T-helper 9 cell (primary cell): Measurements from ENCODE around the gene COL4A2.
"Not testable (repeated sequence)": the region's sequence is repeated elsewhere in the genome, so short reads cannot be mapped to it uniquely, and the experiment has no call there.

Experiments used
- DNase-seq: peaks from one replicate; pipeline ENCODE4 v3.0.0-alpha.2; 2020

Gene COL4A2

GRCh38 chr13:110382830-110383229, 75.7 kb downstream of the COL4A2 start:
- DNase-seq = no peak

DNA sequence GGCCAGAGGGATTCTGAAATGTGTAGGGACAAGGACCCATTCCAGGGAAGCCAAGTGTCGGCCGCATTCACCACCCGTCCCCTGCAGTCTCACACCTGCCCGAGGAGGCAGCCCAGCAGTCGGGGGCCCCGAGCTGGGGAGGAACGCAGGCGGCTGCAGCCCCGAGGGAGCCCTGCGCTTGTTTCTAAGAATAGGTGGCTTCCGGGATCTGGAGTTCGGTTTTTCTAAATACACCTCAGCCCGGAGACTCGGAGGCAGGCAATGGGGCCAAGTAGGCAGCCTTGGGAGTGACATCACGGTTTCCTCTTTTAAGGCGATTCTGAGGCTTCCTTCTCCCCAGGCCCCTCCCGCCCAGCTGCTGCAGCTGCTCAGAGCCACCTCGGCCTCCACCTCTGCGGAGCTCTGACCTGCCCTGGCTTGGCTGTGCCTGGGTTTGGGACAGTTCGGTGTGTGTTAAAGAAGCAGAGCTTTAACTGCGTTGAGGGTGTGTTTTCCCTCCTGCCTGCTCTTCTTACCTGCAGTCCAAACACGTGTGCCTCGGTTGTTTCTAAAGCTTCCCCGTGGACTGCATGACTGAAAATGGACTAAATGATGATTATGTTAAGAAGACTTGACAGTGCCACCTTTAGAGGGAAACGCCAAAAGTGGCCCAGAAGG, 80.5 kb downstream of the COL4A2 start:
- DNase-seq = no peak

DNA sequence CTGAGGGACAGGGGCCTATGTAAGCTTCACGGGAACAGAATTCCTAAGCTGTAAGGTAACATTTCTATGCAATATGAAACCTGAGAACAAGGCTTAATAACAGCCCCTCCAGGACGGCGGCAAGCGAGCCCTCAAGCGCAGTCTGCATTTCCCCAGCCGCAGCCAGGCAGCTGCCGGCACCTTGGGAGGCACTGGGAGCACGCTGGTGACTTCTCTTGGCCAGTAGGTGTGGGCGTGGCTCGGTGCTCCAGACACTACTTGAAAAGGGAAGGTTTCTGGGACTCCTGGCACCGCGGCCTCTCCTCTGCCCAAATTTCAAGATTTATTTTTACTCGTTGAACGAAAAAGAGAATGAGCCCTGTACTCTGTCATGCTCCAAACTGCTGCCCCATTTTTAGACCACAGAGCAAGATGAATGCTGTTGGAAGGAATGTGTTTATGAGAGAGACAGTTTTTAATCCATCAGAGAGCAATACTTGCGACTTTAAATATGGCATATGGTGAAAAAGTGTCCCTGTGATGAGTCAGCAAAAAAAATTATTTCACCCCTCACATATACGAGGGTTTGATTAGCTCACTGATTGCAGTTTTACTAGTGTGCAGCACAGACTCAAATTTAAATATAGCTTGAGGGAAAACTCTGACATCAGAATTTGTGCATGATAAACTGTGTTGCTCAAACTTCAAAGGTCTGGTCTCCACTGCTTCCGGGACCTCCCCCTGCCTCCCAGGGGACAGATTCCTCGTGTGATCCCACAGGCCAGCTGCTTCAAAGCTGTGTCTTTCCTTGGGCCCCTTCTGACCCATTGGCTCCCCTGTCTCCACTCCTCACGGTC, 81.2 kb downstream of the COL4A2 start:
- DNase-seq = no peak

- no peak for DNase-seq
Measured at GRCh38 chr13:110390567-110390966, 83.5 kb downstream of the COL4A2 start.

DNA sequence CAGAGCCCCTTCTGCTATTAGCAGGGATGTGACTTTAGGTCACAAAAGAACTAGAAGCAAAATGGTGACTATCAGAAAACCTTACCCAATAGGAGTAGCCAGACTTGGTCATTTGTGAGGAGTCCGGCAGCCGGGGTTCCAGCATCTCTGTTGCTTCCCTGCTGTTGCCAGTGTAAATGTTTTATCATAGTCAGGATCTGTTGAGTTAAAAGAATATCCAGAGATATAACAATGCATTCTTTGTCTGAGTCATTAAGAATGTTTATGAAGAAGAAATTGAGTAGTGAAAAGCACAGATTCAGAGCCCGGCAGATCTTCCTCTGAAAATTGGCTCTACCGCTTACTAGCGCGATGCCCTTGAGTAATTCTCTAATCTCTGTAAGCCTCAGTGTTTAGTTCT, 84.2 kb downstream of the COL4A2 start:
- no peak for DNase-seq

DNA sequence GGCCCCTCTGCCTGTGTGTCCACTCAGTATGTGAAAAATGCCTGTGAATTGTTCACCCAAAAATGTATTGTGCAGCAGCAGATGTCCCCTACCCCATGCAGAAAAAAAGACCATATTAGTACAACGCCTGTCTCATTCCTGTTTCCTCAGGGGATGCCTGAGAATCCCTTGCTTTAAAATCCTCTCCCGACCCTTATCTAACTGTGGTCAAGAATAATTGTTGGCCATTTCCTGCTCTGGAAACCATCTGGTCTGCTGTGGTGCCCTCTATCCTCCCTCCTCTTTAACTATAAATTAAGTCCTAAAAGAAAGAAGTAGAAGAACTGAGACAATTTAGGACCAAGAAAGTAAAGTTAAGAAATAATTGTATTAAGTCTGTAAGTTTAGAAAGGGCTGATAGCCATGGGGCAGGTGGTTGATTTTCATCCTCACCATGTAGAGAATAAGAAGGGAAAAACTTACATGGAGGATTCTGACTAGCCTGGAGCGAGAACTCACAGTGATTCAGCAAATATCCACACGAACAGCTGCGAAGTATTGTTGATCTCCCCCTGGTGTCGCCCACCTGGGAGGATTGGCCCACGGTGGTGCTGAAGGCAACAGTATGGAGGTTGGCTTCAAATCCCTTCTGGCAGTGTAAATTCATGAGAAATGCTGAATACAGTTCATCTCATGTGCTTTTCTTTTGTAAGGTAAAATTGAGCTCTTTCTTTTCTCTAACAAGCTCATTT, 85.6 kb downstream of the COL4A2 start:
- DNase-seq = no peak

DNA sequence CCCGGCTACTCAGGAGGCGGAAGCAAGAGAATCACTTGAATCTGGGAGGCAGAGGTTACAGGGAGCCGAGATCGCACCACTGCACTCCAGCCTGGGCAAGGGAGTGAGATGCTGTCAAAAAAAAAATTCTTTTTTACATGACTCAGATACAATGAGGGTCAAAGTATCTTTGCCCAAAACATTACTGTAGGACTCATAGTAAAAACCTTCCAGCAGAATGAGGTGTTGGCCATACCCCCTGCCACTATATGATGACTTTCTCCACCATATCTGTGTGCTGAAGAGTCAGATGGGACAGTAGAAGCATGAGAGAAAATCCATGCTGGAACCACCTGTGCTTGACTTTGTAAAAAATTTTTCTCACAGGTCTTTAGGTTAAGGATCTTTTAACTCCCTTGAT, 86.7 kb downstream of the COL4A2 start:
- DNase-seq = no peak

GRCh38 chr13:110394371-110394841, 87.3 kb downstream of the COL4A2 start:
- DNase-seq = no peak

DNA sequence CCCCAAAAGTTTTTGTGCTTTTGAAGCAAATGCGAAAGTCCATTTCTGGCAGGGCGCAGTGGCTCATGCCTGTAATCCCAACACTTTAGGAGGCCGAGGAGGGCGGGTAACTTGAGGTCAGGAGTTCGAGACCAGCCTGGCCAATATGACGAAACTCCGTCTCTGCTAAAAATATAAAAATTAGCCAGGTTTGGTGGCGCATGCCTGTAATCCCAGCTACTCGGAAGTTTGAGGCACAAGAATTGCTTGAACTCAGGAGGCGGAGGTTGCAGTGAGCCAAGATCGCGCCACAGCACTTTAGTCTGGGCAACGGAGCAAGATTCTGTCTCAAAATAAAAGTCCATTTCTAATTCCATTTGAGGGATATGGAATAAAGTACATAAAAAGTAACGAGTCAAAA, 88.5 kb downstream of the COL4A2 start:
- not testable (repeated sequence) for DNase-seq

DNA sequence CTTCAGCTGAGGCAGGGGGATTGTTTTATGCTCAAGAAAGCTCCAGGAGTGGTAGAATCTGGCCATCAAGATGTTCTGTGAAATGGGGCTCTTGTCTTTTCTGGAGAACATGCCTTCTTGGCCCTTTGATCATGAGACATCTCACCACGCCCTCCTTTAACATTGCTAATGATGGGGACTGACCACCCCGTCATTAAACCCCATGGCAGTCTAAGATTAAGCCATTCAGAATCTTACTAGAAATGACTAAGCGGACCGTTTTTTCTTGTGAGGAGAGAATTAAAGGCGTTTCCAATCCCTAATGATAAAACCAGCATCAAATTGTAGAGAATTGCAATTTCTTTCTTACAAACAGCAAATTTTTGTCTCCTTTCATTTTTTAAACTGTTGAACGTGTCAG, 89.4 kb downstream of the COL4A2 start:
- no peak for DNase-seq

GRCh38 chr13:110396913-110397381, 89.9 kb downstream of the COL4A2 start:
- no peak for DNase-seq

- DNase-seq = no peak
Measured at GRCh38 chr13:110397436-110398115, 90.5 kb downstream of the COL4A2 start.

- DNase-seq = no peak
Measured at GRCh38 chr13:110398564-110399507, 91.8 kb downstream of the COL4A2 start.

DNA sequence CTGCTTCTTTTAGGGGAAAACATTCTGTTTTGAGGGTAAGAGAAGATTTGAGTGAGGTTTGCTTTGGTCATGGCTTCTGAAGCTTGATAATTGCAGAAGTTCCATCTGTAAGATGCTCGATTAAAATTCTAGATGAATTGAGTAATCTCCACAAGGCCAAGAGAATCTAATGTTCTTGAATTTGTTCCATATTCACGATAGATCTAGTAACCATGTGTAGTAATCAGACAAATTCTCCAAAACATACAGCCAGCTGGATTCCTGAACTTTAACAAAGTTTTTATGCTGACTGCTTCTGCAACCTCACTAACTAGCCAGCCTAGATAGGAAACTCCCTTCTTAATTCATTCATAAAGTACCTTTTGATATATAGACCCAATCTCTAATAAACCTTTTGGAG, 92.7 kb downstream of the COL4A2 start:
- DNase-seq = no peak

DNA sequence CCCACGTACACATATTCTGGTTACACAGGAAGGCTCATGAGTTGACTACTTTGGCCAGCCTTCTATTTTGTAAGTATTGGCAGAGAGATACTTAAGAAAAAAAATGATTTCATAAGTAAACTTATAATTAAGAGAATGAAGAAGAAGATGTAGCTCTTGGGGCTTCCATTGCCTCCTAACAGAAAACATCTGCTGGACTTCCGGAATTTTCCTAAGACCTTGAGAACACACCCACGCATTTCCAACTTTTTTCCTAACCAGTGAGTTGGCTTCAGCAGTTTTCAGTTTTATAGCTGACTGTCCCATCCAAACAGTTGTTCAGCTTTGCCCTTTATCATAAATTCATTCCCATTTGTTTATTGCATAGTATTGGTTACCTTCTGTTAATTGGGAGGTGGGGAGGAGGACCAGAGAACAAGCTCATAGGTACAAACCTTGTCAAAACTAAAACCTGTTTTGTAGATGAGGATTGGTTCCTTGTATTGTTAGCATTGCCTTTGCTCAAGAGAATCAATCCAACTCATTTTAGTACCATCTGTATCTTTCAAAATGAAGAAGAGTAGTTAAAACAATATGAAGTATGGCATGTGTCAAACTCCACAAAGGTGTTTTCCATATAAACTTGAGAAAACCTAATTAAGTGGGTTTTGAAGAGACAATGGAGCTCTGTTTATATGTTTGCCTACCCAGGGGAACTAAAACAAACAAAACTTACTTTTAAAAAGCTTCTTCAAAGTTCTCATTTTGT, 93.9 kb downstream of the COL4A2 start:
- DNase-seq = no peak

DNA sequence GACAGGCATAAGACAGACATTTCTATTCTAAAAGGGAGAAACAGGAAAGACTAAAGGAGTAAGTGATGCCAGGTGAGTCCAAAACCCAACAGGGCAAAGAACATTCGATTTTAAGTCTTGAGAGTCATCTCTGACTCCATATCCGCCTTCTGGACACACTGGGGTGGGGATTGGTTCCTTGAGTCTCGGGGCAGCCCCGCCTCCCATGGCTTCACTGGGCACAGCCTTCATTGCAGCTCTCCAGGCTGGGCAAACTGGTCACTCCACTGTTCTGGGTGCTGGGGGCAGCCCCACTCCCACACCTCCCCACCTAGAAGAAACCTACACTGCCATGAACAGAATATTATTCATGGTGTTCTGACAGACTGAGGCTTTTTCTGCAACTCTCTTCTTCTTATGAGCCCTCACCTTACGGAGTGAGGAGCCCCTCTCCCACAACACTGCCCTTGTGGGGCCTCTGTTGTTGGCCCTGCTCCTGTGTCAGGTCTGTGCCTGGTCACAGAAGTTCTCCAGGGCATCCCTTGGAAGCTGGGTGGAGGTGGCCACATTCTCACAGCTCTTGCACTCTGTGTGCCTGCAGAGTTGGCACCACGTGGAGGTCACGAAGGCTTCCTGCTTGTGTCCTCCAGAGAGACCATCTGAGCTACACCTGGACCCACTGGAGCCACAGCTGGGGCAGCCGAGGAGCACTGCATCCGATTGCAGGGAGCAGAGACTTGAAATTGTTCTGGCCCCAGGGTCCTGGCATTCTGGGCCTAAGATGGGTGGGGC, 95.4 kb downstream of the COL4A2 start:
- DNase-seq = no peak

GRCh38 chr13:110403315-110403714, 96.2 kb downstream of the COL4A2 start:
- DNase-seq = no peak

GRCh38 chr13:110403721-110404120, 96.6 kb downstream of the COL4A2 start:
- no peak for DNase-seq

DNA sequence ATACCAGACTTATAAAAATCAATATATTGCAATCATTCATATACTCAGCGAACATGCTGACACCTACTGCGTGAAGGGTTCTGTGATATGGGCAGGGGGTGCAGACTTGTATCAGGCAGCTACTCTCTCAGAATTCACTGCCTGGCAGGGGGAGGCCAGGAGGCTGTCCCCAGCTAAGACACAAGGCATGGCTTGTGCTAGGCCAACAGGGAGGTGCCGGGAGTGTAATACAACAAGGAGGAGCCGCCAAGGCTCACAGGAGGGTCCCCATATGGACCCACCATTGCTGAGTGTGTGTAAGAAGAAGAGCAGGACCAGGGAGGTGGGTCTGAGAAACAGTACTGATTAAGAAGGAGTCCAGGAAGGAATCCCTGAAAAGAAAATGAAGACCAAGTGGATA, 97.2 kb downstream of the COL4A2 start:
- DNase-seq = no peak
